ENCODE measurements around the gene SCN4B.
A peak's percentile ranks its signal among the peaks of the same experiment; 100 is the strongest.

The SCN4B gene

GRCh38 chr11:118129471-118130172 is 23.0 kb downstream of the SCN4B start:
- no peak for DNase-seq (ENCODE audit: low spot score)

DNA sequence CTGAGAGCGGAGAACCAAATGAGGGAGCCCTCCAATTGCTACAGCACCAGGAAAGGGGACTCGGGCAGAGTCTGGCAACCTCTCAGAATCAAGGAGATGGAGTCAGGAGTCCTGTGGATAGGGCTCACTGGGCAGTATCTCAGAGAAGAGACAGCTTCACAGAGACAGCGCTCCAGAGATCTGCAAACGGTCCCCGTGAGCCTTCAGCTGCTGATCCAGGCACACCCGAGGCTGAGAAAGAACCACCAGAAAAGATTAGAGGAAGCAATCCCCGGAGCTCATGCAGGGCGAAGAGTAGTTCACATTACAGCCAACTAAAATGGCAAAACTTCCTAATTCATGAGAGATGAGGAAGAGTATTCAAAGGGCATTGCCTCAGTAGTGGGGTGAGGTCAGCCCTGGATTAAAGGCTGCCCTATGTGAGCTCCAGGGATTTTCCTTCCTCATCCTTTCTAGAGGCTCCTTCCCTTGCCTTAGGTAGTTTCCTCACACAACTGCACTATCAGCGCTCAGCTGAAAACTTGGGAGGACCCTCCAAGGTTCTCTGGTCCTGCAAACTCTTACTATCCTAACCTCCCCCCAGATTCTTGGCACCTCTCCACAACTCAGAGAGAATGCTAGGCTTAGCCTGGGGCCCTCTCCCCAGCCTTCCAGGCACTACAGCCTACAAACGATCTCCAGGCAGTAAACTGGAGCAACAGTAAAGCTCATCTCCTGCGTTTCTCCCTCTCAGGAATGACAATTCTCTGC is 23.7 kb downstream of the SCN4B start:
- no peak for DNase-seq (ENCODE audit: low spot score)

DNA sequence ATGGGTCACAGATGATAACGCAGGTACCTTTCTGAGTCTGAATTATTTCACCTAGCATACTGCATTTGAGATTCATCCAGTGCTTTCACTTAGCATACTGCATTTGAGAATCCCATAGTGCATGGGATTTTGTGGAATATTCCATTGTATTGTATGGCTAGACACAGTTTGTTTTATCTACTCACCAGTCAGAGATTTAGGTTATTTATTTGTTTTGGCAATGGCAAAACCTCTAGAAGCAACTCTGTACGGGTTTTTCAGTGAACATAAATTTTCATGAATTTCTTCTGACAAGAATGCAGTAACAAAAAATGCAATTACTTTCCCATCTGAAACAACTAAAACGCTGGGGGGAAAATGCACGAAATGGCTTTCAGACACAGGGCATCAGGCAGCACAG is 24.3 kb downstream of the SCN4B start:
- no peak for DNase-seq (ENCODE audit: low spot score)

GRCh38 chr11:118126082-118126838 is 26.4 kb downstream of the SCN4B start:
- DNase-seq (ENCODE audit: low spot score) = peak; percentile 82

DNA sequence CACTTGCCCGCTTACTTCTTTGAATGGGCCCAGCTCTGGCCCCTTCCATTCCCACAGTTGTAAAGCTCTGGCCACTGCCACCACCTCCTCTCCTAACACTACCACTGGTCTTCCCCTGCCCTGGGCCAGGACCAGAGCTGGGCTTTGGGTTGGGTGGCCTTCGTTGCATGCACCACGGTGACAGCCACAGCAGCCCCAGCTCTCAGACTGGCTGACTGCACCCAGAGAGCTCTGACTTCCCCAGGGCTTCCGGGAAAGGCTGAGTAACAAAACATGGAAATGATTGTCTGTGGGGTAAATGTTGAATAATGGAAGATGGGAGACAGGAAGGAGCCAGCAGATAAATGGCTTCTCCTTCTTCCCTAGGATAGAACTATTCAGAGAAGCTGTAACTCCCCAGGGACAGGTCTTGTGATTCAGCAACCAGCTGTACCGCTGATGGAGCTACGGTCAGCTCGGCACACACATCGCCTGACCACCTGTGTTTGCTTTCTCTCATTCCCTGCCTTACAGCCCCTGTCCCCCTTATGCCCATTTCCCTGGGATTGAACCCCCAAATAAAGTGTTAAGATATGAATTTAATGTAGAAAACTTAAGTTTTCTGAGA is 27.6 kb downstream of the SCN4B start:
- DNase-seq (ENCODE audit: low spot score) = no peak

GRCh38 chr11:118120793-118121192 is 31.8 kb downstream of the SCN4B start:
- no peak for DNase-seq (ENCODE audit: low spot score)

- no peak for DNase-seq (ENCODE audit: low spot score)
Observed at GRCh38 chr11:118117790-118118601, 34.6 kb downstream of the SCN4B start.

DNA sequence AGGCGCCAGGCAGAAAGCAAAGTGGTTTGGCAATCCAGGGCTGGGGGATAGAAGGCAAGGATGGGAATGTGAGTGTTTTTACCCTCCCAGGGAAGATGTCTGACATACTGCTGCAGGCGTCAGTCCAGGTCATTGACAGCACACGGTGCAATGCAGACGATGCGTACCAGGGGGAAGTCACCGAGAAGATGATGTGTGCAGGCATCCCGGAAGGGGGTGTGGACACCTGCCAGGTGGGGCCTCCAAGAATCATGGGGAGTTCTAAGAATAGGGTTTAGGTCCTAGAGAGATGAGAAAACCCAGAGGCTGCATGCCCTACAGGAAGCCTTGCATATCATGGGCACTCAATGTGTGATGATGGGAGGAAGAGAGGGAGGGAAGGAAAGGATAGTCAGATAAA is 37.6 kb downstream of the SCN4B start:
- DNase-seq (ENCODE audit: low spot score) = no peak

- DNase-seq (ENCODE audit: low spot score) = no peak
Observed at GRCh38 chr11:118114266-118114665, 38.4 kb downstream of the SCN4B start.

GRCh38 chr11:118112711-118113430 is 39.8 kb downstream of the SCN4B start:
- DNase-seq (ENCODE audit: low spot score) = no peak

DNA sequence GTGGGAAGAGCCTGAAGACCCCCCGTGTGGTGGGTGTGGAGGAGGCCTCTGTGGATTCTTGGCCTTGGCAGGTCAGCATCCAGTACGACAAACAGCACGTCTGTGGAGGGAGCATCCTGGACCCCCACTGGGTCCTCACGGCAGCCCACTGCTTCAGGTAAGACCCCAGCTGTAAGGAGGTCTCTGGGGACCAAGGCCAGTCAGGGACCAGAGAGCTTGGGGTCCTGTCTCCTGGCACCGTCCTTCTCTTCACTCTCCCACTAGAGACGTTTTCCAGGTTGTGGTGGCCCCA is 40.9 kb downstream of the SCN4B start:
- no peak for DNase-seq (ENCODE audit: low spot score)

DNA sequence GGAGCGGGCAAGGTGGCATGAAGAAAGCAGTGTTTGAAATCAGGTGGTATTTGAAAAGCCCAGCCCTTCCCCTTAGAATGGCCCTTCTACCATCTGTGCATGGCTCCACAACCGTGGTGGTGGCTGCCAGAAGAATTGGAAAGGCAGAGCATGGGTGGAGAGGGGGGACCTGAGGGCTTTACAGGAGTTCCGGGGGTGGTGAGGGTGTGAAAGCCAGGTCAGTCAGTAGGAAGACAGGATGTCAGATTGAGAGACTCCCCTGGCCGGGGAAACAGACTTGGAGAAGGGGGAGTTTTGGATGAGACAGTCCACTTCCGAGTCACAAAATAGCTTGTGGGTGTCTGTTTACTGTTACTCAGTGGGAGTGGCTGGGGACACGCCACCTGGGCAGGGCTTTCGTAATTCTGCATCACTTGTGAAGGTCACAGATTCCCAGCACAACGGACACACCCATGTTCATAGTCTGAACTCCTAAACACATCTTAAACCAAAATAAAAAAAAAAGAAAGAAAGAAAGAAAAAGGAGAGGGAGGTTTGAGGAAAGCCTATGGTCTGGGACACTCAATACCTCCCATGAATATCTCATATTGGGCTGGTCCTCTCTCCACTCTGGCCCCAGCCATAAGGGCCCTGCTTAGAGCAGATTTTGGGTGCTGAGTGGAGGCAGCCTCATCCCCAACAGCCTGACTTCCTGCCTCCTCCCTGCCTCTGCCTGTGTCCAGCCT is 41.4 kb downstream of the SCN4B start:
- no peak for DNase-seq (ENCODE audit: low spot score)

GRCh38 chr11:118109231-118109630 is 43.4 kb downstream of the SCN4B start:
- DNase-seq (ENCODE audit: low spot score) = peak; percentile 75

DNA sequence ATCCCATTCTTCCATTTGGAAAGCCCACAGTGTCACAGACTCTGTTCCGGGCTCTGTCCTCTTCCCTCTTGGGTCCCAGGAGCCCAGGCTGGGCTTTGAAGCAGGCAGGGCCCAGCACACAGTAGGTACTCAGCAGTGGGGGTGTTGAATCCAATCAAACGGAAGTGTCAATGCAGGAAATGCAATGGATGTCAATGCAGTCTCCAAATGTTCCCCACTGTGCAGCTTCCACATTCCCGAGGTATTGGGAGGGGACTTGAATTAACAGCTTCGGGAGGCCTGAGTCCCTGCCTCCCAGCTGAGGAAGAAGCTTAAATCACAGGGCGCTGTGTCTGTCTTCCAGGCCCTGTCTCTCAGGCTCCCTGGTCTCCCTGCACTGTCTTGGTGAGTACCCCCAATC is 44.1 kb downstream of the SCN4B start:
- DNase-seq (ENCODE audit: low spot score) = no peak

DNA sequence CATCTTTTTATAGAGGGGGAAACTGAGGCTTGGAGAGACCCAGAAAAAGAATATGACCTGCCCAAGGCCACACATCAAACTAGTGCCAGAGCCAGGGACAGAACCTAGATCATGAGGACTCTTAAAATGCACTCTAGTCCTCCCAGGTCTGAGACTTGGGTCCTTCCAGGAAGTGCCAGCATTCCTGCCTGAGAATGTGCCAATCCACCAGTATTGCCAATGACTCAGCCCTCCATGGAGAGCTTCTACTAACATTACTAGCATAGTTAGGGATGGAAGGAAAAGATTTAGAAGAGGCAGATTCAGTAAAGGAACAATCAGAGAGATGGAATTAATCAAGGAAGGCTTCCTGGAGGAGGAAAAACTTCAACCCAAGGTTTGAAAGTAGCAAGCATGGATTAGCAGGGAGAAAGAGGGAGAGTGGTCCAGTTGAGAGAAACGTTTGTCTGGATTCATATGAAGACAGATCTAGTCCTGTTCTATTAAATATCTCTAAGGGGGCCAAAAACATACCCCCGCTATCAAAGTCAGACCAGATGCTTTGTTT is 45.8 kb downstream of the SCN4B start:
- peak; percentile 82 for DNase-seq (ENCODE audit: low spot score)

- no peak for DNase-seq (ENCODE audit: low spot score)
Observed at GRCh38 chr11:118105657-118106305, 46.8 kb downstream of the SCN4B start.

GRCh38 chr11:118104491-118104890 is 48.1 kb downstream of the SCN4B start:
- DNase-seq (ENCODE audit: low spot score) = no peak

DNA sequence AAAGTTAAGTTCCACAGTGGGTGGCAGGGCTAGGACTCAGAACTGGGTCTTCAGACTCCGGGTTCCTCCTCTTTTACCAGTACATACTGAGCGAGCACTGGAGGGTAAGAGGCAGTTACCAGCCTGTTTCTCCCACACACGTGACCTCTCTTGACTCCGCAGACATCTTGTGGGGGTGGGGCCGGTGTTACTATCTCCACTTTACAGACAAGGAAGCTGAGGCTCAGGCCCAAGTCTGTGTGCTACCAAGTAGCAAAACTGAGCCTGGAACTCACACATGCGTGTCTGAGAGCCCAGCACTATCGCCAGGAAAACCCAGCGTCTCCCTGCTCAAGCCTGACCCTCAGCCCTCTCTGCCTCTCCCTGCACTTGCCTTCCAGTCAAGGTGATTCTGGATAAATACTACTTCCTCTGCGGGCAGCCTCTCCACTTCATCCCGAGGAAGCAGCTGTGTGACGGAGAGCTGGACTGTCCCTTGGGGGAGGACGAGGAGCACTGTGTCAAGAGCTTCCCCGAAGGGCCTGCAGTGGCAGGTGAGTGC is 49.8 kb downstream of the SCN4B start:
- no peak for DNase-seq (ENCODE audit: low spot score)

- DNase-seq (ENCODE audit: low spot score) = no peak
Observed at GRCh38 chr11:118100691-118101232, 51.9 kb downstream of the SCN4B start.
